Peyer's patch (tissue), 4 donors: ENCODE measurements around the gene NCF2.

Source experiments
- CTCF ChIP-seq, 6 experiments: fragments of 450-650 bp in 4 of 6; fragments of 200-600 bp in 2 of 6; sonication (generic) in 1 of 6; IDR thresholded peaks; one replicate each; pipeline ENCODE4 v1.5.1; 2017 to 2019; ENCODE audit warnings: antibody characterized with exemption in 6 of 6, mild to moderate bottlenecking in 3 of 6, moderate library complexity in 1 of 6
- POLR2A ChIP-seq, 2 donors: fragments of 450-650 bp; IDR thresholded peaks; one replicate each; pipeline ENCODE4 v1.5.1; 2017; ENCODE audit warnings: antibody characterized with exemption in 2 of 2, mild to moderate bottlenecking in 2 of 2, moderate library complexity in 2 of 2

DNA sequence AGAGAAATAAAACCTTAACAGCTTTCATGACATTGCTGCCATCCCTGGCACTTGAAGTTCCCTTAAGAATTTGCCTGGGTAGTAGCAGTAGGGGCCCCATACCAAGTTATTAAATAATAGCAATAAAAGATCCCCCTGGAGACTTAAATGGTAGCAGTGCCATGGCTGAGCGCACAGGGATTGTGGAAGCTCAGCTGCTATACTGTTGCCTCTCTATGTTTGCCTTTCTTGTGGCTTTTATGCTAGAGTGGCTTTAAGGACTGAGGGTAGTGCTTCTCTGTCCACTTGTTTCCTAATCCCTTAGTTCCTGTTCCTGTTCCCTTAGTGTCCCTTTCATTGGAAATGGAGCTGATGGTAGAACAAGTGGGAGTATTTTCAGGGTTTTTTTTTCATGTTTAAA is 42.1 kb downstream of the NCF2 start:
- TF ChIP-seq CTCF (IDR thresholded peaks at IDR 0.05) (no peak), POLR2A (IDR thresholded peaks at IDR 0.05) (no peak)
